ENCODE results near the gene RRP9. TPM values are rescaled to one million over a fixed set of nuclear protein-coding genes. Genes with fewer than 3 reads are reported as not detected.

Gene RRP9
- total and polyA plus RNA-seq, 10 of the 15 experiments (the other 5 are each of a cell fraction or from before 2014, with no cell fraction given): 4.7 to 91.5 (median 41.7) TPM

DNA sequence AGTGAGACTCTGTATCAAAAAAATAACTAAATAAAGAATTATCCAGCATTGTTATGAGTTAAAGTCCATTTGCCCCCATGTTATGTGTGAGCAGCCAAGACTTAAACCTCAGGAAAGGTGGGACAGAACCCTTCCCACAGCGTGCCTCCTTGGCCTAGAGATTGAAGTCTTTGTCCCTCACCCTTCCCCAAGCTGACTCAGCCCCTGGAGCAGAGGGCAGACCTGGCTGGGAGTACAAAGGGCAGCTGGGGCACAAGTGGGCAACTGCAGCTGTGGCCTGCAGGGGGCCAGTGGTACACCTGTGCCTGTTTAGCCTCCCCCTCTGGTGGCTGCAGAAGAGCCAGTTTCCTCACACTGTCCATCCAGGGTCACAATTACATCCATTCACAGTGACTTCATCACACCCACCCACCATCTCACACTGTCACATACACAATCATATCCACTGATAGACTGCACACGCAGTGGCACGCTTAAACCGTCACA, 40.7 kb upstream of the RRP9 start:
- ChIA-PET POLR2A (interaction anchor here (0.6 to 4.0 kb wide), 13 partner anchors 8 to 296 kb away, joined by 3 to 30 read pairs (median 4); partner anchors contain the start of genes ABHD14A, ABHD14B, ALAS1 and DUSP7), SMC1A (ENCODE audit: uncharacterized antibody, unreplicated experiment) (interaction anchor here (0.7 to 2.8 kb wide), 6 partner anchors 8 to 40 kb away, joined by 3 to 17 read pairs (median 4); partner anchors contain the start of genes ABHD14A, ABHD14B and RPL29), RAD21 (ENCODE audit: unreplicated experiment) (interaction anchor here (1.0 to 3.3 kb wide), 8 partner anchors 8 to 271 kb away, joined by 3 to 30 read pairs (median 6); partner anchors contain the start of genes ABHD14A, ABHD14B, PARP3 and PCBP4), CTCF (interaction anchor here (0.7 to 4.6 kb wide), 22 partner anchors 9 to 430 kb away, joined by 3 to 56 read pairs (median 4); partner anchors contain the start of genes ABHD14A, ABHD14B, DUSP7 and PARP3)
- WGBS (ENCODE audit: insufficient coverage, insufficient replicate concordance, low lambda C conversion rate, missing lambda C conversion rate): 0% methylated on average over 4 of the region's 4 CpGs
- BruUV-seq (replicated peaks): TSS peak; percentile 83
- FAIRE-seq (peak; percentile 57), DNase-seq (ENCODE audit: low read depth, low spot score) (no peak), ATAC-seq (peak; percentile 82)
- Histone ChIP-seq H3K4me2 (ENCODE audit: control insufficient read depth, insufficient read depth) (peak overlapping the region; percentile 96), H3K9ac (ENCODE audit: control insufficient read depth, insufficient read depth, low read length) (peak overlapping the region; percentile 83), H3K9me3 (replicated peaks; ENCODE audit: control insufficient read depth, insufficient read depth, low read length) (no peaks in the 10 kb centered on the region), H4K20me1 (ENCODE audit: control insufficient read depth, insufficient read depth) (no peaks in the 10 kb centered on the region), H3K27me3 (replicated peaks in 1 of 2; ENCODE audit: control insufficient read depth in 2 of 2, insufficient read depth in 2 of 2, low read length in 1 of 2) (no peaks in the 10 kb centered on the region), H3K4me3 (peak overlapping the region; percentile 97), H3K36me3 (ENCODE audit: control insufficient read depth in 2 of 2, insufficient read depth in 2 of 2, low read length in 1 of 2) (no peaks in the 10 kb centered on the region), H3K27ac (ENCODE audit: control insufficient read depth, insufficient read depth) (peak overlapping the region; percentile 73), H2AFZ (ENCODE audit: control insufficient read depth, low read depth, low read length) (peak overlapping the region; percentile 91), H3K4me1 (ENCODE audit: control insufficient read depth, insufficient read depth, low read length) (peaks cover 8% of the 10 kb centered on the region), H3K79me2 (ENCODE audit: control insufficient read depth, insufficient read depth, low read length) (peaks cover 3% of the 10 kb centered on the region)
- in situ Hi-C loops (cut with MboI): no loop called here
- intact Hi-C loops (cut with micrococcal nuclease; ENCODE audit: unreplicated experiment): no loop called here
- TF ChIP-seq TCF12 (IDR thresholded peaks at IDR 0.05; ENCODE audit: low read depth, low read length): 0 out of 2 replicates have a peak, but pooled peaks have one; percentile 62
- no peak for TF ChIP-seq ATF2 (IDR thresholded peaks at IDR 0.05; ENCODE audit: low read length)
- peak; percentile 46 to 65; a peak in 3 of 4 replicates for TF ChIP-seq BHLHE40 (IDR thresholded peaks at IDR 0.05; ENCODE audit: borderline replicate concordance in 1 of 2, low read depth in 2 of 2, low read length in 1 of 2)
- TF ChIP-seq, protein P1, sequence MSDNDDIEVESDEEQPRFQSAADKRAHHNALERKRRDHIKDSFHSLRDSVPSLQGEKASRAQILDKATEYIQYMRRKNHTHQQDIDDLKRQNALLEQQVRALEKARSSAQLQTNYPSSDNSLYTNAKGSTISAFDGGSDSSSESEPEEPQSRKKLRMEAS (IDR thresholded peaks at IDR 0.05; ENCODE audit: low read depth, low read length): peak; percentile 75; the same call in 1 of the 2 replicates
- 0 out of 2 replicates have a peak, but pooled peaks have one; percentile 21 for TF ChIP-seq CREM (IDR thresholded peaks at IDR 0.05; ENCODE audit: low read depth)
- no peak for TF ChIP-seq BCL11A (IDR thresholded peaks at IDR 0.05; ENCODE audit: low read depth, low read length)
- TF ChIP-seq GATAD2B (conservative IDR thresholded peaks at IDR 0.05; ENCODE audit: low read depth): peak; percentile 26; the same call in 1 of the 2 replicates
- TF ChIP-seq NKRF (conservative IDR thresholded peaks at IDR 0.05): no peak; the same call in 1 of the 2 replicates
- no peak for TF ChIP-seq STAT3 (IDR thresholded peaks at IDR 0.05; ENCODE audit: low read depth, low read length)
- 0 out of 2 replicates have a peak, but pooled peaks have one; percentile 4 for TF ChIP-seq SIN3A (IDR thresholded peaks at IDR 0.05; ENCODE audit: low read depth, low read length)
- TF ChIP-seq TCF3 (IDR thresholded peaks at IDR 0.05; ENCODE audit: borderline replicate concordance, insufficient read depth, low read depth, low read length): peak; percentile 56; the same call in 1 of the 2 replicates
- no peak for TF ChIP-seq CHD4 (IDR thresholded peaks at IDR 0.05)
- peak; percentile 5; the same call in 1 of the 2 replicates for TF ChIP-seq EED (IDR thresholded peaks at IDR 0.05; ENCODE audit: low read depth)
- TF ChIP-seq KLF5 (IDR thresholded peaks at IDR 0.05; ENCODE audit: partially characterized antibody): no peak
- no peak for TF ChIP-seq NR2C1 (IDR thresholded peaks at IDR 0.05)
- TF ChIP-seq SREBF1 (IDR thresholded peaks at IDR 0.05; ENCODE audit: low read length): no peak
- no peak for TF ChIP-seq POLR2A (IDR thresholded peaks at IDR 0.05; ENCODE audit: low read depth, low read length)
- 0 out of 2 replicates have a peak, but pooled peaks have one; percentile 49 for TF ChIP-seq WRNIP1 (IDR thresholded peaks at IDR 0.05; ENCODE audit: borderline replicate concordance, low read depth, low read length)
- no peak for TF ChIP-seq TARDBP (IDR thresholded peaks at IDR 0.05; ENCODE audit: borderline replicate concordance)
